ENCODE results near the gene ZNF853. TPM values are rescaled to one million over a fixed set of nuclear protein-coding genes. Genes with fewer than 3 reads are reported as not detected.
"Not testable (repeated sequence)": the region's sequence is repeated elsewhere in the genome, so short reads cannot be mapped to it uniquely, and the experiment has no call there.

Gene ZNF853
- total RNA-seq, 1 experiment from 2014 or later = 0.31 TPM

DNA sequence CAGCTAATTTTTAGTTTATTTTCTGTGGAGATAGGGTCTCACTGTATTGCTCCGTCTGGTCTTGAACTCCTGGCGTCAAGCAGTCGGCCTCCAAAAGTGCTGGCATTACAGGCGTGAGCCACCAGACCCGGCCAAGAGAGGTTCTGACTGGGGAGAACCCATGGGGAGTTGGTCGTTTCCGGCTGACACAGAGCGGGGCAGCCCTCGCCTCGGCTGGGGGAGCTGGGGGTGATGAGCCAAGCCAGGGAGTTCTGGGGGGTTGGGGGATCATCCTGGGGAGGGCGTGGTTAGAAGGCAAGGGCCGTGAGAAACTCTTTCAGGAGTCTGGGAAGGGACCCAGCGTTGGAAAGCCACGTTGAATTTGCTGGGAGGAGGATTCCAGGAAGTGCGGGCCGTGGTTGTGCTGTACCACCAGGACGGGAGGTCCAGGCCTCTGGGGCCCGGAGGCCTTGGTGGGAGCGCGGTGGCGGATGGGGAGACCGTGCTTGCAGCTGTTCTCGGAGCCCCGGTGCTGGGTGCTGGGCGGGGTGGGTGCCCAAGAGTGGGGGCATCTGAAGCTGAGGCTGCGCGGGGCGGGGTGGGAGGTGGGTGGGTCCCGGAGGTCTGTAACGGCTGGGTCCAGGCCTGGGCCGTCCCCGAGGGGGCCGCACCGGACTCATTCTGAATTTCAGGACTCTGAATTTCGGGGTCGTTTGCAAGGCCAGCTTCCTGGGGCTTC is 8.4 kb upstream of the ZNF853 start:
- DNase-seq (ENCODE audit: low spot score) = no peak

DNA sequence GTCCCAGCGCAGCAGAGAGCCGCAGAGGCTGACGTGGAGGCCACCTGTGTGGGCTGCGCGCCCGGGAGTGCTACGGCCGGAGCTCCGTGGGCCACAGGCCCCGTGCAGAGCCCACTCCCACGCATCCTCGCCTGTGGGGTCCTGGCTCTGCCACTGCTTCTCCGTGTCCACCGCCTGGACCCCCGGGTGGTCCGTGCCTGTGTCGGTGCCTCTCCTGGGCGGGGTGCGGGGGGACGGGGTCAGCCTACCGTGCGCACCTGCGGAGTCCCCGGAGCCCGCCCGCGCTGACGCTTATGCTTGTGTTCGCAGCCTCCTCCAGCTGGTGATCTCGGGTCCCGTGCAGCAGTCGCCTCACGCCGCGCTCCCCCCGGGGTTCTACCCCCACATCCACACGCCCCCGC is 7.8 kb upstream of the ZNF853 start:
- DNase-seq (ENCODE audit: low spot score) = no peak

DNA sequence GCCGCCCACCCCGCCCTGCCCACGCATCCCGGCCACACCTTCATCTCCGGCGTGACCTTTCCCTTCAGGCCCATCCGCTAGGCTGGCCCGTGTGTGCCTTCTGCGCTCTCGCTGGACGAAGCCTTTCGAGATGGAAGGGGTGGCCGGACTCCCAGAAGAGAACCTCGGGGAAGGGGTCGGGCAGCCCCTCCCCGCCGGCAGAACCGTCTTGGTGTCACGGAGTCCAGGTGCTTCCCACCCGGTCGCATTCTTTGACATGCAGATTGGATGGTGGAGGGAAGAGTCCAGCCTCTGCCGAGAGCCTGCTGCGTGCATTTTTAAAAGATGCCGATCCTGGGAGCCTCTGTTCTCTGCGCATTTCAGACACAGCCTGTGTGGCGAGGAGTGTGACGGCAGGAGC is 7.3 kb upstream of the ZNF853 start:
- no peak for DNase-seq (ENCODE audit: low spot score)

DNA sequence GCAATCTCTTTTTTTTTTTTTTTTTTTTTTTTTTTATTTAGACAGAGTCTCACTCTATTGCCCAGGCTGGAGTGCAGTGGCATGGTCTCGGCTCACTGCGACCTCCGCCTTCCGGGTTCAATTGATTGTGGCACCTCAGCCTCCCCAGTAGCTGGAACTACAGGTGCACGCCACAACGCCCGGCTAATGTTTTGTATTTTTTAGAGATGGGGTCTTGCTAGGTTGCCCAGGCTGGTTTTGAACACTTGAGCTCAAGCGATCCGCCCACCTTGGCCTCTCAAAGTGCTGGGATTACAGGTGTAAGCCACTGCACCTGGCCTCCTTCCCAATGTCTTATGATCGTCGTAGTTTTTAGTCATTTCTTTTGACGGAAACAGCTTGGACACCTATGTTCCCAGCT is 6.6 kb upstream of the ZNF853 start:
- no peak for DNase-seq (ENCODE audit: low spot score)

DNA sequence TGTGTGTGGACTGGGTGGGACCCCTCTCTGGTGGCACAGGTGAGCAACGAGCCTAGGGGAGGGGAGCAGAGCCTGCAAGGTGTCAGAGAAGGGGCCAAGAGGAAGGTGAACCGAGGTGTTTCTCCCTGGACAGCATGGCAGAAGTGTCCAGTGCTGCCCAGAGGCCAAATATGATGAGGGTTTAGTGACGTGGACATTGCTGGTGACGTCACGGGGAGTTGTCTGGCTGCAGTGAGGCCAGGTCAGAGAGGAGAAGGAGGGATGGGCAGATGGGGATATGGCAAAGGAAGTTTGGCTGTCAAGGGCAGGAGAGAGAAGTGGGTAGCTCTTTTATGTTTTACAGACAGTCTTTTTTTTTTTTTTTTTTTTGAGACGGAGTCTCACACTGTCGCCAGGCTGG is 2.6 kb upstream of the ZNF853 start:
- DNase-seq (ENCODE audit: low spot score) = no peak

DNA sequence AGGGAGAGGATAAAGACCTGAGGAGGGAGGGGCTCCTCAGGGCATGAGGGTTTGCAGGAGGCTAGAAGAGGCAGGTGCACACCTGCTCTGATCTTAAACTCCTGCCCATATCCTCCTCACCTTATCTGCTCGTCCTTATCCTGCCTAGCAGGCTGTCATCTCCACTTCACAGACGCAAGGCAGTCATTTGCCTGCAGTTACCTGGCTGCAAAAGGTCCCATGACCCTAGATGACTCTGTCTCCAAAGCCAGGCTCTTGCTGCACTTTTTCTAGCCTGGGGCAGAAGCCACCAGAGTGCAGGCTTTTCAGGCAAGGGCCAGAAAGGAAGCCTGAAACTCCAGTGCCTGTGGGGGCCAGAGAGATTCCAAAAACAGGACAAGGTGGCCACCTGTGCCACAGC is 1.7 kb upstream of the ZNF853 start:
- DNase-seq (ENCODE audit: low spot score) = no peak

DNA sequence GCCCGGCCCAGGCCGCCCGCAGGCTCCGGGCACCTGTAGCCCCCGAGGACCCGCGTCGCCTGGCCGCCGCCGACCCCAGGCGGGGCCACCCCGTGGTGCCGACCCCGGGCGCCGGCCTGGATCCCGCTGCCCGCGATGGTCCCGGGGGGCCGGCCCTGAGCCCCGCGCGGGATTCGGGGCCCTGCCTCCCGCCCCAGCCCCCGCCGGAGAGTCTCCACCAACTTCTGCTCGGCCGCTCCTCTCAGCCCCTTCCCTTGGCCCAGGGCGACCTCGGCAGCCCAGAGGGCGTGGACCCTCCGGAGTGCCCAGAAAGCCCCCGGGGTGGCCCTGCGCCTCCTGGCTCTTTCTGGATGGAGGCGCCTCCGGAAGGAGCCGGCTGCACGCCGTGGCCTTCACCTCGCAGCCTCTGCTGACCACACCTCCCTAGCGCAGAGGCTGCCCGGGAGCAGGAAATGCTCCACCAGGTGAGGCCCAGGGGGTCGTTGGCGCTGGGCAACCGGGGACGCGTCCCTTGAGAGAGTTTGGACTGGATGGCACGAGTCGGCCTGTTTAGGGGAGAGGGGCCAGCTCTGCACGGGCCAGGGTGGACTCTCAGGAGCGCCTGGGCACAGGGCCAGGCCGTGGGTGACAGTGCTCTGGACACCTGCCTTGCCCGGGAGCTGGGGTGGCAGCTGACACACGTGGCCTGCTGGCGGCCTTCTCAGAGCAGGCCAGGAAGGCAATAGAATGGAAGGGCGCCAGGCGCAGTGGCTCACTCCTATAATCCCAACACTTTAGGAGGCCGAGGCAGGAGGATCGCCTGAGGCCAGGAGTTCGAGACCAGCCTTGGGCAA is 529 bp downstream of the ZNF853 start:
- no peak for DNase-seq (ENCODE audit: low spot score)

DNA sequence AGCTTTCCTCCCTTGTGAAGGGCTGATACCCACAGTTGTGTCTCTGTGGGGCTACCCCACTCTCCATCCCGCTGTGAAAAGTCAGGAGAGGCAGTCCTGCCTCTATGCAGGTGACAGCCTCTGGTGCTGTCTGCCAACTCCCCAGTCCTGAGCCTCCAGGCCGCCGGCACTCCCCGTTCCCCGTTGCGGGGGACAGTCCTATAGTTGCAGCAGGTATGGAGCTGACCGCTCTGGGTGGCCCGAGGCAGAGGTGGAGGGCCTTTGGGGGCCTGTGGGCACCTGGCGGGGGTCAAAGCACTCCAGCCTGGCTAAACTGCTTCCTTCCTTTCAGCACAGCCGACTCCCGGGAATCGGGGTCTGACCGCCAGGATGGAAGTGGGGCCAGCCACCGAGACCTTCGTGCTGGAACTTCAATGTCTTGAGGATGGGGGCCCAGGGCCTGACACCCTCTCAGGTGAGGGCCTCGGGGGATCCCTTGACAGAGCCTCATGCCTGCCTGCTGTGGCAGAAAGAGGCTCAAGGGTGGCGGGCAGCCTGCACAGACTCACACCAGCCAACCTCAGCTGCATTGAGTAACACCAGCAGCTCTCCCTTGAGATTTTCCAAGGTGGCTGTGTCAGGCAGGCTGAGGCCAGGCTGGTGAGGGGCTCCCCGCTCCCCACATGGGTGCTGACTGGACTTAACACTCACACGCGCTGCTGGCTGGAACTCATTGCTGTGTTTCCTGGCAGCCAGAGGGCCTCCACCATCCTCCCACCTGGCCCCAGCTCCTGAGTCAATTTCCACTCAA is 1.6 kb downstream of the ZNF853 start:
- no peak for DNase-seq (ENCODE audit: low spot score)

DNA sequence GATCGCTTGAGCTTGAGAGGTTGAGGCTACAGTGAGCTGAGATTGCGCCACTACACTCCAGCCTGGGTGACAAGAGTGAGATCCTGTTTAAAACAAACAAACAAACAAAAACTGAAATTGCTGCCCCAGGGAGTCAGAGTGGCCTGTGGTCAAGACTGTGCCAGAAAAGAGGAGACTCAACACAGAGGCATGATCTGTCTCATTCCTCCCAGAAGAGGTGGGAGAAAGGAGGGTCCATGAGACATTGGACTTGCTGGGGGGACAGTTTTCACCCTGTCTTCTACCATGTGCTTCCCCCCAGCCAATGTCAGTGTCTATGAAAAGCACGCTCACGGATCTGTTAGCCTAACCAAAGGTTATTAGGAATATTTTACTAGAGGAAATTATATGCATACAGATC is 3.2 kb downstream of the ZNF853 start:
- no peak for DNase-seq (ENCODE audit: low spot score)

DNA sequence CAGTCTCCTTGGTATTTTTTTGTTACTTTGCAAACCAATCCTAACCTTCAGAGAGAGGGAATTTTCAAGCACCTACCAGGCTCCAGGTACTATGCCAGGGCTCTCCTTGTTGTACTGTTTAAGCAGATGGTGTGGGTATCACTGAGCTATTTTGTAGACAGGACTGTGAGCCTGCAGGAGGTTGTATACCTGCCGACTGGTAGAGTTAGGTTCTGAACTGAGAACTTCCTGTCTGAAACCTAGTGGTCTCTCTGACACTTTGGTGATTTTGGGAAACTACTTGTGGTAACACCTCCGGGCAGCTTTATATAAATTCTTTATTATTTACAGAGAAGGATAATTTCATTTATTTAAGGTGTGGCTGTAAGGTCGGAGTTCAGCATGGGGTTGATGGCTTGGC is 4.6 kb downstream of the ZNF853 start:
- DNase-seq (ENCODE audit: low spot score) = no peak

DNA sequence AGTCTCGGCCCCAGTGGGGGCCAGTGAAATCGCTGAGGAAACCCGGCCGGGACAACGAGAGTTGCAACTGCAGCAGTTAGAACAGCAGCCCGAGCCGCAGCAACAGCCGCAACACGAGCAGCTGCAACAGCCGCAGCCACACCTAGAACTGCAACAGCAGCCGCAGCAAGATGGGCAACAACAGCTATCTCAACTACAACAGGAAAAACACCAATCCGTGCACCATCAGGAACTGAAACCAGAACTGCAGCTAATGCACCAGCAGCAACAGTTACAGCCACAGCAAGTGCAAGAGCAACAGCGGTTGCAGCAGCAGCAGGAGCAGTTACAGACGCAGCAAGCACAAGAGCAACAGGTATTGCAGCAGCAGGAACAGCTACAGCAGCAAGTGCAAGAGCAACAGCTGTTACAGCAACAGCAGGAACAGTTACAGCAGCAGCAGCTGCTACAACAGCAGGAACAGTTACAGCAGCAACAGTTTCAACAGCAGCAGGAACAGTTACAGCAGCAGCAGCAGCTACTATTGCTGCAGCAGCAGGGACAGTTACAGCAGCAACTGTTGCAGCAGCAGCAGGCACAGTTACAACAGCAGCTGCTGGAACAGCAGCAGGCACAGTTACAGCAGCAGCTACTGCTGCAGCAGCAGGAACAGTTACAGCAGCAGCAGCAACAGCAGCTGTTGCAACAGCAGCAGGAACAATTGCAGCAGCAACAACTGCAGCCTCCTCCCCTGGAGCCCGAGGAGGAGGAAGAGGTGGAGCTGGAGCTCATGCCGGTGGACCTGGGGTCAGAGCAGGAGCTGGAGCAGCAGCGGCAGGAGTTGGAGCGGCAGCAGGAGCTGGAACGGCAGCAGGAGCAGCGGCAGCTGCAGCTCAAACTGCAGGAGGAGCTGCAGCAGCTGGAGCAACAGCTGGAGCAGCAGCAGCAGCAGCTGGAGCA is 6.1 kb downstream of the ZNF853 start:
- no peak for DNase-seq (ENCODE audit: low spot score)

DNA sequence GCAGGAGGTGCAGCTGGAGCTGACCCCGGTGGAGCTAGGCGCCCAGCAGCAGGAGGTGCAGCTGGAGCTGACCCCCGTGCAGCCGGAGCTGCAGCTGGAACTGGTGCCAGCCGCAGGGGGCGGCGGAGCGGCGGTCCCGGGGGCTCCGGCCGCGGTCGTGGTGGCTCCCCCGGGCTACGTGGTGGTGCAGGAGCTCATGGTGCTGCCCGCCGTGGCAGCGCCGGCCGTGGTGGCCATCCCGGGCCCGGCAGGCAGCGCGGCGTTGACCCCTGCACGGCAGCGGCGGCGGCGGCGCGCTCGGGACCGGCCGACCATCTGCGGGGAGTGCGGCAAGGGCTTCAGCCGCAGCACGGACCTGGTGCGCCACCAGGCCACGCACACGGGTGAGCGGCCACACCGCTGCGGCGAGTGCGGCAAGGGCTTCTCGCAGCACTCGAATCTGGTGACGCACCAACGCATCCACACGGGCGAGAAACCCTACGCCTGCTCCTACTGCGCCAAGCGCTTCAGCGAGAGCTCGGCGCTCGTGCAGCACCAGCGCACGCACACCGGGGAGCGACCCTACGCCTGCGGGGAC is 6.8 kb downstream of the ZNF853 start:
- DNase-seq (ENCODE audit: low spot score) = no peak

DNA sequence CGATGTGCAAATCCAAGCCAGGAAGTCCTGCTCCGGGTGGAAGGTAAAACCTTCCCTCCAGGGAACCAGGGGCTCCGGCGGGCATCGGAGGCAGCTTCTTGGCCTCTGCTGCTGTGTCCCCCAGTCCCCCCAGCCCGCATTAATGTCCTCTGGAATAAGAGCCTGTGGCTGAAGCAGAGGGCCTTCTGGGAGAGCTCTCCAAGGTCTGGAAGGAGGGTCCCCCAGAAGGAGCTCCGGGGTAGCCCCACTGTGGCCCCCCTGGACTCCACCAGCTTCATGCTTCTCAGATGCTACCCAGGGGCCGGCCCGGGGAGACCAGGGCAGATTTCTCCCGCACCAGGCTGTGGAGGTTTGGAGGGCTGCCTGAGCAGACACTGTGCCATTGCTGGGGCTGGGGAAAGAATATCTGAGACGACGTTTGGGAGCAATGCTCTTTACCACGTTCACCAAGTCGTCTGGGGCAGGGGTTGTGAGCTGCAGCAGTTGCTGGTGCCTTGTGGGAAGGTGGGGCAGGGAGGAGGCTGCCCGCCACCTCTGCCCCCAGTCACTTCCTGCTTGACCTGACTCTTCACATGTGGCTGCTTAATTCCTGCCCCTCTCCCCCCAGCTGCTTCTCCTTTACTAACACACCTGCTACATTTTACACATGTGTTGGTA is 8.3 kb downstream of the ZNF853 start:
- peak; percentile 44 for DNase-seq (ENCODE audit: low spot score)

DNA sequence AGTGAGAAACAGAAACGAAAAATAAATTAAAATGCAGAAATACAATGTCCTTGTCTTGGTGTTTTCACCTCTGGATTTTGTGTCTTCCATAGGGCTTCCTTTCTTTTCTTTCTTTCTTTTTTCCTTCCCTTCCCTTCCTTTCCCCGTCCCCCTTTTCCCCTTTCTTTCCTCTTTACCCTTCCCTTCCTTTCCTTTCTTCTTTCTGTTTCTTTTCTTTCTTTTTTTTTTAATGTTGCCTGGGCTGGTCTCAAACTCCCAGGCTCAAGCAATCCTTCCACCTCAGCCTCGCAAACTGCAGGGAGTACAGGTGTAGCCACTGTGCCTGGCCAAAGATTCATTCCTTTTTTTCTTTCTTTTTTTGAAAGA is 8.8 kb downstream of the ZNF853 start:
- no peak for DNase-seq (ENCODE audit: low spot score)

DNA sequence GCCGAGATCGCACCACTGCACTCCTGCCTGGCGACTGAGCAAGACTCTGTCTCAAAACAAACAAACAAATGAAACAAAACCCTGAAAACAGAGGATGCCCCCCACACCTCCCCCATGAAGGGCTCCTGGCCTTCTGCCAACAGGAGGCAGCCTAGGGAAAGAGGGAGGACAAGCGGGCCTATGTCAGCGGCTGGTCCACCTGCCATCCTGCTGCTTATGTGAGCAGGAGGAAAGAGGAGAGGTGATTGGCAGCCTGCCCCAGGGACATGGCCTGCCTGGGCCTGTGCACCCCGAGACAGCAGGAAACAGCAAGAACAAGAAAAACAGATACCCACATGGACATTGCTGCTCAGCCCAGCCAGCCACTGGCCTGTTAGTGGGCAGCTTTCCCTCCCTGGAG is 12.6 kb downstream of the ZNF853 start:
- DNase-seq (ENCODE audit: low spot score) = no peak

DNA sequence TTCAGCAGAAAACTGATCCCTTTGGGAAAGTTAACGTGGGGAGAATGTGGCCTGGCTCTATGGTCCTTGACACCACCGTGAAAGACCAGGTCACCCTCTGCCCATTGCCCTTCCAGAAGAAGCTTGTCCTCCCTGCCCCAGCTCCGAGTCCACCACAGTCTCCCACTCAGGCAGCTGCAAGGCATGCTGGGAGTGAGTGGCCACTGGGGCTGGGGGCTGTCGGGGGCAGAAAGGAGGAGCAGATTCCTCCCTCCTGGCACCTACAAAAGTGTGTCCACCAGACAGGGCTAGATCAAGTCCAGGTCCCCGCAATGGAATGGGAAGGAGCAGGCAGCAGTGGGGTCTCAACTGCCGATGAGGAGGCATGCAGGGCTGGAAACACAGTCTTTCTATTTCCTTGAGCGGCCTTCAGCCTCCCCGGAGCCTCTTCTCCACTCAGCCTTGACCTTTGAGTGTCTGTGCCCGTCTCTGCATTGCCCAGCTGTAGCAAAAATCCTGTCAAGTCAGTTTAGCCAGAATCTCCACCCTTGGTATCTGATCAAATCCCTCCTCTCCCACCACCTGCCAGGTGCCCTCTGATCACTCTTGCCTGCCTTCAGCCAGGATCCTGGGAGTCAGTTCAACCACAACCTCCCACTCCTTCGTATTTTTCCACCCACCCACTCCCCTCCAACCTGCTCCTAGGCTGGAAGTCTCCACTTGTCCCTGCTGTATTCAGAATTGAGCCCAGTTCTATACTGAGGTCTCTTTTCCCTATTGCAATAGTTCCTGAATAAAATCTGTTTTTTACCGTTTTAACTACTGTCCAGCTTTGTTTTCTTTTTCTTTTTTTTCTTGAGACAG is 14.8 kb downstream of the ZNF853 start:
- DNase-seq (ENCODE audit: low spot score) = peak; percentile 69

DNA sequence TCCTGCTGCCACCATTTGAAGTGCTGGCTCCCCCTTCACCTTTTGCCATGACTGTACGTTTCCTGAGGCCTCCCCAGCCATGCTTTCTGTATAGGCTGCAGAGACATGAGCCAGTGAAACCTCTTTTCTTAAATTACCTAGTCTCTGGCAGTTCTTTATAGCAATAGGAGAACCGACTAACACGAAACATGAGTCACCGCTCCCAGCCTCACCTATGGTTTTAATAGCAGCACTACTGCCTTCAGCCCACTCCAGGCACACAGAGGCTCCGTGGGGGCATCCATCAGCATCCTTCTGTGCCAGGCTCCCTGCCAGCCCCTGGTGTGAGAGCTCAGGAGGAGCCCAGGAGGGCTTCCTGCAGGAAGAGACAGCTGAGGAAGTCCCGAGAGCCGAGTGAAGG is 16.2 kb downstream of the ZNF853 start:
- peak; percentile 31 for DNase-seq (ENCODE audit: low spot score)

DNA sequence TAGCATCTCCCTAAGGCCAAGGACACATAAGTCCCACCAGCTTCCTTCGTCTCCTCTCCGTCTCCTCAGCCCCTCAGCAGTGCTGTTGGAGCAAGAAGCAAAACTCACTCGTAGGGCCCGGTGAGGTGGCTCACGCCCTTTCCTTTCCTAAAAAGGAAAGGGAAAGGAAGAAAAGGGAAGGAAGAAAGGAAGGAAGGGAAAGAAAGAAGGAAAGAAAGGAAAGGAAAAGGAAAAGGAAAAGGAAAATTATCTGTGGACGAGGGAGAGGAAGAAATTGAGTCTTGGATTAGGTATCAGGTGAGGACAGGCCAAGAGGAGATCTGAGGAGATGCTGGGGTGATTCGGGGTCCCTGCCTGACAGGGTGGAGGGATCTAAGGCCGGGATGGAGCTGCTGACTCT is 18.6 kb downstream of the ZNF853 start:
- DNase-seq (ENCODE audit: low spot score) = no peak

DNA sequence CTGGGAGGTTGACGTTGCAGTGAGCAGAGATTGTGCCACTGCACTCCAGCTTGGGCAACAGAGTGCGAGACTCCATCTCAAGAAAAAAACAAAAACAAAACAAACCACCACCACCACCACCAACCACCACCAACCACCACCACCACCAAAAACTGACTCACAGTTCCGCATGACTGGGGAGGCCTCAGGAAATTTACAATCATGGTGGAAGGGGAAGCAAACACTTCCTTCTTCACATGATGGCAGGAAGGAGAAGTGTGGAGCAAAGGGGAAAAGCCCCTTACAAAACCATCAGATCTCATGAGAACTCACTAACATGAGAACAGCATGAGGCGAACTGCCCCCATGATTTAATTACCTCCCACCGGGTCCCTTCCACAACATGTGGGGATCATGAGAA is 19.6 kb downstream of the ZNF853 start:
- not testable (repeated sequence) for DNase-seq (ENCODE audit: low spot score)
